CD14-positive monocyte (primary cell): ENCODE data around the gene CFD. TPM values are rescaled to one million over a fixed set of nuclear protein-coding genes. Genes with fewer than 3 reads are reported as not detected.

Experiments used
- DNase-seq, 3 donors: peaks; one replicate each; pipeline ENCODE4 v3.0.0-alpha.2; 2011 to 2022
- H2AFZ ChIP-seq: 2 replicates; pipeline ENCODE4 v1.6.0; 2012; ENCODE audit warnings: mild to moderate bottlenecking, low read depth, low read length, inconsistent platforms; ENCODE audit not compliant: insufficient read depth, poor library complexity, severe bottlenecking
- H3K27ac ChIP-seq, 2 donors: 1 replicate in 1 of 2; 2 replicates in 1 of 2; pipeline ENCODE4 v1.5.1; 2012 to 2013; ENCODE audit warnings: low read length in 2 of 2, control low read depth in 1 of 2, inconsistent platforms in 1 of 2, low read depth in 1 of 2, mild to moderate bottlenecking in 1 of 2
- H3K27me3 ChIP-seq, 2 donors: one replicate each; pipeline versions ENCODE4 v1.6.0 to v1.6.1; 2011 to 2013; ENCODE audit warnings: low read length in 2 of 2; ENCODE audit not compliant: control insufficient read depth in 2 of 2, insufficient read depth in 2 of 2
- H3K36me3 ChIP-seq, 2 donors: replicated peaks in 1 of 2; 1 replicate in 1 of 2; 2 replicates in 1 of 2; pipeline versions ENCODE4 v1.5.1 to v1.6.1; 2012 to 2013; ENCODE audit warnings: low read length in 2 of 2, control low read depth in 1 of 2, inconsistent platforms in 1 of 2, mild to moderate bottlenecking in 1 of 2; ENCODE audit not compliant: insufficient read depth in 2 of 2, control insufficient read depth in 1 of 2
- H3K4me1 ChIP-seq, 2 donors: 1 replicate in 1 of 2; 2 replicates in 1 of 2; pipeline versions ENCODE4 v1.5.1 to v1.6.1; 2012 to 2013; ENCODE audit warnings: low read length in 2 of 2, control low read depth in 1 of 2, inconsistent platforms in 1 of 2, mild to moderate bottlenecking in 1 of 2, moderate library complexity in 1 of 2; ENCODE audit not compliant: insufficient read depth in 2 of 2, control insufficient read depth in 1 of 2
- H3K4me2 ChIP-seq: replicated peaks from 2 replicates; pipeline ENCODE3; 2012; ENCODE audit warnings: low read length, moderate library complexity, mild to moderate bottlenecking; ENCODE audit not compliant: poor library complexity, severe bottlenecking; ENCODE audit errors: extremely low read depth
- H3K4me3 ChIP-seq, 3 experiments: fragments of 200-600 bp in 1 of 3; sonication (generic) in 1 of 3; replicated peaks in 1 of 3; 1 replicate in 2 of 3; 2 replicates in 1 of 3; pipeline ENCODE4 v1.5.1; 2011 to 2013; ENCODE audit warnings: low read length in 3 of 3, mild to moderate bottlenecking in 3 of 3, control low read depth in 2 of 3, low read depth in 2 of 3, inconsistent platforms in 1 of 3, moderate library complexity in 1 of 3
- H3K79me2 ChIP-seq: 2 replicates; pipeline ENCODE4 v1.6.0; 2012; ENCODE audit warnings: mild to moderate bottlenecking, control low read depth, inconsistent platforms, low read length, moderate library complexity; ENCODE audit not compliant: insufficient read depth
- H3K9ac ChIP-seq: 2 replicates; pipeline ENCODE4 v1.6.0; 2017; ENCODE audit warnings: low read length, mild to moderate bottlenecking; ENCODE audit not compliant: insufficient read depth, poor library complexity, severe bottlenecking
- H3K9me3 ChIP-seq, 2 donors: replicated peaks in 1 of 2; 1 replicate in 1 of 2; 2 replicates in 1 of 2; pipeline versions ENCODE4 v1.5.1 to v1.6.1; 2012 to 2013; ENCODE audit warnings: low read length in 2 of 2, control low read depth in 1 of 2; ENCODE audit not compliant: control insufficient read depth in 1 of 2, insufficient read depth in 1 of 2
- H4K20me1 ChIP-seq: 2 replicates; pipeline ENCODE4 v1.6.0; 2012; ENCODE audit warnings: mild to moderate bottlenecking, low read length, control low read depth, moderate library complexity; ENCODE audit not compliant: insufficient read depth
- H3K27ac Mint-ChIP-seq, 7 donors: one replicate each; pipeline ENCODE4 v1.8.0; 2020; ENCODE audit warnings: mild to moderate bottlenecking in 7 of 7, mixed read lengths in 7 of 7, moderate library complexity in 6 of 7, inconsistent platforms in 2 of 7
- H3K27me3 Mint-ChIP-seq, 3 donors: one replicate each; pipeline ENCODE4 v1.8.0; 2021 to 2022; ENCODE audit warnings: low read depth in 3 of 3, mild to moderate bottlenecking in 3 of 3, mixed read lengths in 3 of 3, moderate library complexity in 3 of 3, inconsistent platforms in 1 of 3
- H3K36me3 Mint-ChIP-seq, 2 donors: one replicate each; pipeline ENCODE4 v1.8.0; 2020; ENCODE audit warnings: mixed read lengths in 2 of 2, inconsistent platforms in 1 of 2, mild to moderate bottlenecking in 1 of 2
- H3K4me1 Mint-ChIP-seq: one replicate; pipeline ENCODE4 v1.8.0; 2020; ENCODE audit warnings: mild to moderate bottlenecking, mixed read lengths
- H3K4me3 Mint-ChIP-seq, 2 donors: one replicate each; pipeline ENCODE4 v1.8.0; 2020; ENCODE audit warnings: mild to moderate bottlenecking in 2 of 2, mixed read lengths in 2 of 2, moderate library complexity in 1 of 2
- H3K9me3 Mint-ChIP-seq, 7 donors: one replicate each; pipeline ENCODE4 v1.8.0; 2020 to 2022; ENCODE audit warnings: mixed read lengths in 7 of 7, mild to moderate bottlenecking in 6 of 7, moderate library complexity in 6 of 7, inconsistent platforms in 2 of 7
- CTCF ChIP-seq: fragments of 200-600 bp; IDR thresholded peaks from one replicate; pipeline ENCODE4 v1.8.0; 2022; ENCODE audit warnings: antibody characterized with exemption, mild to moderate bottlenecking
- WGBS: methylation state at CpG from one replicate; pipeline ENCODE4 v1.1.5; 2013; ENCODE audit warnings: missing lambda C conversion rate; ENCODE audit not compliant: insufficient coverage; 5-methylcytosine and 5-hydroxymethylcytosine counted together
- intact Hi-C, 2 donors: fragments of 100-400 bp; cut with micrococcal nuclease; formaldehyde crosslinking; loops; one replicate each; pipeline versions ENCODE4 v1.15.0 to v1.15.1; 2023
- polyA plus RNA-seq, 3 donors: library from polyadenylated mRNA; depleted of rRNA in 1 of 3; unstranded in 2 of 3; stranded (reverse) in 1 of 3; fragments of 300-500 nt in 2 of 3; fragments of >200 nt in 1 of 3; fragmentation: Illumina TruSeq in 2 of 3; gene quantifications; 1 replicate in 2 of 3; 2 replicates in 1 of 3; pipeline ENCODE4 v1.2.3, GENCODE V29; 2012 to 2021

The CFD gene
- polyA plus RNA-seq, 3 donors = 272 to 862 (median 654) TPM

GRCh38 chr19:873561-874041 lies 14.1 kb downstream of the CFD start:
- Histone ChIP-seq H3K79me2 (no peaks in the 10 kb centered on the region), H3K27ac (no peak overlapping the region), H3K9me3 (no peaks in the 10 kb centered on the region), H3K27me3 (no peaks in the 10 kb centered on the region), H3K4me2 (no peak overlapping the region), H4K20me1 (peaks cover 21% of the 10 kb centered on the region), H3K4me1 (peaks cover 8 to 10% of the 10 kb centered on the region in 2 donors), H3K9ac (no peak overlapping the region), H3K36me3 (peaks cover 8 to 29% of the 10 kb centered on the region in 2 donors), H3K4me3 (no peak overlapping the region), H2AFZ (no peak overlapping the region)
- Mint-ChIP-seq H3K4me1 (peaks cover 5% of the 10 kb centered on the region), H3K36me3 (peaks cover 29 to 63% of the 10 kb centered on the region in 2 donors), H3K27ac (no peak overlapping the region), H3K27me3 (peaks cover 0 to 3% (median 2%) of the 10 kb centered on the region in 3 donors), H3K9me3 (no peaks in the 10 kb centered on the region), H3K4me3 (no peak overlapping the region)
- TF ChIP-seq CTCF = no peak
- intact Hi-C loops = no loop called here
- 93% methylated on average over 22 of the region's 22 CpGs for WGBS
- DNase-seq = no peak

GRCh38 chr19:875265-875879 lies 15.9 kb downstream of the CFD start:
- H3K27me3 ChIP-seq = no peaks in the 10 kb centered on the region
- peaks cover 7% of the 10 kb centered on the region for H4K20me1 ChIP-seq
- no peaks in the 10 kb centered on the region for H3K79me2 ChIP-seq
- Mint-ChIP-seq H3K27me3 (peaks cover 0 to under 1% (median 0%) of the 10 kb centered on the region in 3 donors), H3K36me3 (peaks cover 29 to 64% of the 10 kb centered on the region in 2 donors), H3K4me1 (peaks cover 5% of the 10 kb centered on the region), H3K4me3 (no peak overlapping the region), H3K9me3 (no peaks in the 10 kb centered on the region), H3K27ac (peak overlapping the region in 1 of 7 donors; percentile 32)
- no peak for TF ChIP-seq CTCF
- peaks cover 13 to 27% of the 10 kb centered on the region in 2 donors for H3K36me3 ChIP-seq
- H3K9ac ChIP-seq = no peak overlapping the region
- no peaks in the 10 kb centered on the region for H3K9me3 ChIP-seq
- no peak overlapping the region for H3K4me2 ChIP-seq
- no peak overlapping the region for H3K4me3 ChIP-seq
- intact Hi-C loops = no loop called here
- H3K27ac ChIP-seq = no peak overlapping the region
- WGBS = 96% methylated on average over 21 of the region's 28 CpGs
- peaks cover 8 to 10% of the 10 kb centered on the region in 2 donors for H3K4me1 ChIP-seq
- no peak overlapping the region for H2AFZ ChIP-seq
- no peak for DNase-seq
